Cardiac septum (tissue), 1 donor: Measurements from ENCODE around the gene ENPEP. TPM values are rescaled to one million over a fixed set of nuclear protein-coding genes. Genes with fewer than 3 reads are reported as not detected.

Experiments
- DNase-seq: peaks from one replicate; pipeline ENCODE4 v3.0.0-alpha.2; 2020; ENCODE audit warnings: low spot score
- intact Hi-C: fragments of 100-400 bp; cut with DNase I; formaldehyde crosslinking; loops from one replicate; pipeline ENCODE4 v1.14.0; 2022
- total RNA-seq: library from RNA; stranded (reverse); fragmentation: NEBNext Ultra II Directional; extraction: Animal tissue kit (Norgen Biotek cat#: 25700); gene quantifications from one replicate; pipeline ENCODE4 v1.2.1, GENCODE V29; 2021
- donor health status: DM: no; HTN: no; CAD: no.

ENPEP gene
- total RNA-seq, 1 donor from 2014 or later, result 5.3 TPM

DNA sequence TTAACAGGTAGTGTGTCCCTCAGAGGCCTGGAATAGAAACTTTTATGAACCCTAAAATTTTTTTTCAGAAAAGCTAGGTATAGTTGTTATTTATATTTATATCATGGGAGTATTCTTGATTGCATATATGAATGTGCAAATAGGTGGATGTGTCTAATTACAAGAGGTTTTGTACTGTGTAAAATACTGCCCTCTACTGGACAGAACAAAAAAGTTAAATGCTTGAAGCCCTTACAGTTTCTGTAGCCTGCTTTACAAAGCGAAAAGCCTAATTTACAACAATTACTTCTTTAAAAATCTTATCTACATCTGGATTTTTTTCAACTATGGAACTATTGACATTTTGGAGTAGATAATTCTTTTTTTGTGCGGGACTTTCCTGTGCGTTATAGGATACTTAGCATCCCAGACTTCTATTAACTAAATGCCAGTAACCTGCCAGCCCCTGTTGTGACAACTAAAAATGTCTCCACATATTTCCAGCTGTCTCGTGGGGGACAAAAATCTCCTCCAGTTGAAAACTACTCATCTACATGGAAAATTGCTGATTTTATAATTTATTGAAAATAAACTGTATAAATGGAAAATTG is 35.1 kb downstream of the ENPEP start:
- intact Hi-C loops, result loop anchor here (2.0 to 10.0 kb wide), 3 partner anchors 166 to 316 kb away; partner anchors contain the start of gene ELOVL6
- no peak for DNase-seq

DNA sequence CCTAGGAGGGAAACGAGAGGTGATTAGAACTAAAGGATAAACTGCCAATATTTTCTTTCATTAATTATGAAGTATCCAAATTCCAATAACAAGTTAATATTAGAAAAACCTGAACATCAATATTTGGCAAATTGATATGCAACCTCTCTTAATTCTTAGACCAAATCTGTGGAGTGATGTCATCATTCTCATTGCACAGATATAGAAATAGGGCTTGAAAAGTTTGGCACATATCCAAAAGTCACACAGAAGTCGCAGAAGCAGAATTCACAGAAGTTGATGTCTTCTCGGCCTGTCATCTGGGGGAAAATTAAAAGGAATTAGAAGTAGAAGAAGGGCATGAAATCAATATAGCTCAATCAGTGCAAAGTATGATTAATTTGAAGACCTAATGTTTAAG is 36.9 kb downstream of the ENPEP start:
- no peak for DNase-seq
- intact Hi-C loops, result loop anchor here (10.0 kb wide), 2 partner anchors 168 to 318 kb away; partner anchors contain the start of gene ELOVL6

DNA sequence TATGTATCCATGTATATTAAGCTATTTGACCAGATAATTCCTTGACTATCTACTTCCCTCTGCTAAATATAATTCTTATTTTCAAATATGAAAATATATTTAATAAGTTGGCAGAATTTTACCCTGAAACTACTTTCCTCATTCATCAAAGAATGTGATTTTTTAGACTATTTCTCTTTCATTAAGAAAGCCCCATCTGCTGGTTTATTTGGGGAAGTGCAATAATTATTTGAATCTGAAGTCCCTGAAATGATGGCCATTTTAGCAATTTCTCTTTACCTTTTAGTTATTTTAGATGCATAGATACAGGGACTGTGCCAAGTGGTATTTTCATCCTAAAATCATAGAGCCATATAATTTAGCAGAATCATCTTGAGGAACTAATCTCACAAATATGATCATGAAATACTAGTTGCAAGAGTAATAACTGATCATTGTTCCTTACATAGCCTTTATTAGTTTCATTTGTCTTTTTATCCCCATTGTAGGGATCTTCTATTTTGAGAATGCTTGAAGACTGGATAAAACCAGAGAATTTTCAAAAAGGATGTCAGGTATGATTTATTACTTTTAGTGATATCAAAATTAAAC is 39.0 kb downstream of the ENPEP start:
- DNase-seq, result no peak
- intact Hi-C loops, result loop anchor here (2.0 to 10.0 kb wide), 3 partner anchors 170 to 516 kb away; partner anchors contain the start of gene ELOVL6

DNA sequence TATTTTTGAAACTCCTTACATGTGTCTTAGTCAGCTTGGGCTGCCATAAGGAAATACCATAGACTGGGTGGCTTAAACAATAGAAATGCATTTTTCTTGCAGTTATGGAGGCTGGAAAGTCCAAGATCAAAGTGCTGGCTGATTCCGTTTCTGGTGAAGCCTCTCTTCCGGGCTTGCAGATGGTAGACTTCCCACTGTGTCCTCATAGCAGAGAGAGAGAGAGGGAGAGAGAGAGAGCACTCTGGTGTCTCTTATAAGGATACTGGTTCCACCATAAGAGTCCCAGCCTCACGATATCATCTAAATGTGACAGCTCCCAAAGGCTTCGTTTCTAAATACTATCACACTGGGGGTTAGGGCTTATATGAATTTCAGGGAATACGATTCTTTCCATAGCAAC is 39.7 kb downstream of the ENPEP start:
- intact Hi-C loops, result loop anchor here (2.0 to 10.0 kb wide), 3 partner anchors 171 to 517 kb away; partner anchors contain the start of gene ELOVL6
- DNase-seq, result no peak

GRCh38 chr4:110516106-110516922 is 40.4 kb downstream of the ENPEP start:
- DNase-seq, result no peak
- intact Hi-C loops, result loop anchor here (10.0 kb wide), 2 partner anchors 172 to 322 kb away; partner anchors contain the start of gene ELOVL6

GRCh38 chr4:110518889-110519490 is 43.0 kb downstream of the ENPEP start:
- intact Hi-C loops, result loop anchor here (10.0 kb wide), 2 partner anchors 174 to 324 kb away; partner anchors contain the start of gene ELOVL6
- no peak for DNase-seq

DNA sequence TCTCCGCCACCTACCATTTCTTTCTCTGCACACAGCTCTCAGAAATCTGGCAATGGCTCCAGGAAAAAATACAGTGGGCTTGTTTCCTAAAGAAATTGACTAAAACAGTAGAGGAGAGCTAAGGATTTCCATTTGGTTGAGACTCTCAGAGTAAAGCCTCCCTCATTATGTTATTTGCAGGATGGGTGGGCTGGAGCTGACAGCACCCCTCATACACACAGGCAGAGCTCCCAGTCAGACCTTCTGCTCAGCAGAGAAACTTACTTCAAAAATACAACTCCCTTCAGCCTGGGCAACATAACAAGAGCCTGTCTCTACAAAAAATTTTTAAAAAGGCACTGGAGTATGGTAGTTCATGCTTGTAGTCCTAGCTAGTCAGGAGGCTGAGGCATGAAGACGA is 44.9 kb downstream of the ENPEP start:
- intact Hi-C loops, result no loop called here
- DNase-seq, result no peak

GRCh38 chr4:110526589-110526988 is 50.6 kb downstream of the ENPEP start:
- intact Hi-C loops, result no loop called here
- DNase-seq, result no peak

GRCh38 chr4:110527156-110527555 is 51.2 kb downstream of the ENPEP start:
- DNase-seq, result no peak
- intact Hi-C loops, result no loop called here

DNA sequence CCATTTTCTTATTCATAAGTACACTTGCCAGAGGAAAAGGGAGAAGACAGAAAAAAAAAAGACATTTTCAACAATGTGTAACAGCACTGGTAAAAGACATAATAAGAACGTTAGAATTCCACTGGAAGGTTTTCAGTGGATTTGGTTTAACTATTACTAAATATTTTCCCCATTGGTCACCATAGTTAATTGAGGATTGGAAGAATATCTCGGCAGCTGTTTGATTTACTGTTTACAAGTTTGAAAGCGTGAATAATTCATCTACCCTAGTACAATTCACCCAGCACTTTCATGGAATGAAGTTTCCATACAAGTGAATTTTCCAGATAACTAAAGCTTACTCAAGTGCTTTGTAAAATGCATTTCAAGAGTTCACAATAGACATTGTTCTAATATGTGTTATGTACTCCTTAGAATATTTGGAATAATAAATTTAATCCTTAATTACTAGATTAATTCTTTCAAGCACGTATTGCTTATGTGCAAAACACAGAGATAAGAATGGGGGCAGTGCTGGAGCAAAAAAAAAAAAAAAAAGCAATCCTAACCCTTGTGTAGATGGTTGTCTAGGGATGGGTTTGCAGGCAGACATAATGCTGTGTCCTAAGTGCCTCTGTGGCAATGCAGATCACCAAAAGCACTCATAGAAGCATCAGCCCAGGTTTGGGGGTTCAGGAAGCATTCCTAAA is 57.1 kb downstream of the ENPEP start:
- intact Hi-C loops, result no loop called here
- DNase-seq, result no peak

- no peak for DNase-seq
- intact Hi-C loops, result no loop called here
Observed at GRCh38 chr4:110533590-110533910, 57.6 kb downstream of the ENPEP start.

DNA sequence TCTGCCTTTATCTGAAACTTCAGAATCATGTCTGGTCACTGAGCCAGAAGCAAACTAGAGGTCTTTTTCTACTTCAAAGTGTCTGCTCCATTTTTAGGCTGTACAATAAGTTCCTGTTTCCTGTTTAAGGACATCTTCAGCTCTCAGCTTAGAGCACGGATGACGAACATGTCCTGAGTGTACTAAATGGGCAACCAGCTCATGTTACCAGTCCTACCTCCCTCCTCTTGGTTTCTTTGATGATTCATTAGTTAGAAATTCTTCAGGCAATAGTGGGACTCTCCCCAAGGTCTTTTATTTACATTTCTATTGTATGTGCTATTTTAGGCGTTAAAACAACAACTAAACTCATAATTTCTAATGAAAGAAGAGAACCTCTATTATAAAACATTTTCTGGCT is 58.0 kb downstream of the ENPEP start:
- DNase-seq, result no peak
- intact Hi-C loops, result no loop called here

DNA sequence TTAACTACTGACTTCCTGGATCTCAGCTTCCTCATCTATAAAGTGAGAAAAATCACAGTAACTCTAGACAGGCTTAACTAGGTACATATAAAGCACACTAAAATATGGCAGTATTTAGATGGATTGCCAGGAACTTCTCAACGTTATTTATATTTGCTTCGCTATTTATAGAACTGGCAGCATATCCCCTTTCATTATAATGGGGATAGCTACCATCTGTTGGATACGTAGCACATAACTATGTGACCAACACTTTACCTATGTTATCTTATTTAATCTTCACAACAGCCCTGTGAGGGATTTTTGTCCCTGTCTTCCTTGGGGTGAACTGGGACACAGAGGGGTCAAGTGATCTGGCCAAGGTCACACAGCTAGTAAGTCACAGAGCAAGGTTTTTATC is 64.6 kb downstream of the ENPEP start:
- intact Hi-C loops, result no loop called here
- DNase-seq, result no peak

- intact Hi-C loops, result no loop called here
- DNase-seq, result no peak
Observed at GRCh38 chr4:110540982-110541451, 65.1 kb downstream of the ENPEP start.

GRCh38 chr4:110543577-110543976 is 67.6 kb downstream of the ENPEP start:
- intact Hi-C loops, result no loop called here
- DNase-seq, result no peak

- intact Hi-C loops, result no loop called here
Observed at GRCh38 chr4:110544594-110544993, 68.6 kb downstream of the ENPEP start.

DNA sequence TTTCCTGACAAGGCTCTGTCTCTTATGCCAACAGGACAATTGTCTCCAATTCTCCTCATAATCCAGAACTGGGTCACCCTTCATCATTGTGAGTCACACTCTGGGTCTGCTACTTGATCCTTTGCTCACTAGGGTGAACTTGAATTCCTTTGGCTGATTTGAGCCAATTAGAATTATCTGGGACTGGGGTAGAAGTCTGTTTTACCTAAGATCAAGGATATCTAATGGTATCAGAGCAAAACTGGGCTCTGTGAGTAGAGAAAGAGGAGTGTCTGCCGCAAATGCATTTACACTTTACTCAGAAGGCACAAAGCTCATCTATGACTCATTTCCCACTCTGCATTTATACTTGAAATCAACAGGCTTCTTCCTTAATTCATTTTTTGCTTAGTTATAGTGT is 74.3 kb downstream of the ENPEP start:
- DNase-seq, result no peak
- intact Hi-C loops, result no loop called here

More at GRCh38 chr4:110544594-110544993, 68.6 kb downstream of the ENPEP start:
- no peak for DNase-seq

GRCh38 chr4:110553197-110553596 is 77.2 kb downstream of the ENPEP start:
- no peak for DNase-seq
- intact Hi-C loops, result no loop called here

DNA sequence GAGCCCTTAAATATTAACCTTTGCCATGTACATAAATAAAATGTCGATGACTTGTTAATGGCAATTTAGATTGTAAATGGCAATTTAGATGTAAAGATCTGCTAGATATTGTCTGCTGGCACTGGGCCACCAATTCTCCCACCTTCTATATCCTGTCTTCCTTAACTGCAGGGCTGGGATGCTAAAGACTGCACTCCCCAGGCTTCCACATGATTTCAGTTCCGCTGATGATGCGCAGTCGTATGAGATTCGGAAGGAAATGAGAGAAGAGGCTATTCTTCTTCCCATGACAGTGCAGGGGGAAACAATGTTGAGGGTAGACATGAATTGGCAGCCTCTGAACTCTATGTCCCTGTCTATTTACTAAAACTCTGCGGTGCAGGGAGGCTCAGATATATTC is 91.3 kb downstream of the ENPEP start:
- DNase-seq, result no peak
- intact Hi-C loops, result no loop called here
